CD4-positive, alpha-beta T cell (primary cell): Measurements from ENCODE around the gene CEBPE. TPM values are rescaled to one million over a fixed set of nuclear protein-coding genes. Genes with fewer than 3 reads are reported as not detected.

Experiments used
- ATAC-seq: fragments of 200-7000 bp; cut with Tn5 transposase; one replicate; pipeline ENCODE4 v1.10.0; 2022; ENCODE audit warnings: mild to moderate bottlenecking; ENCODE audit not compliant: poor library complexity
- CTCF ChIA-PET: fragments of 350-600 bp; sonication (Branson Sonifier 250); formaldehyde crosslinking; loops from one replicate; lab custom pipeline; 2021; ENCODE audit warnings: antibody characterized with exemption, inconsistent platforms; lab: Charles Lee
- POLR2A ChIA-PET: fragments of 350-600 bp; sonication (Branson Sonifier 250); formaldehyde crosslinking; loops from one replicate; lab custom pipeline; 2021; ENCODE audit warnings: antibody characterized with exemption, inconsistent platforms; lab: Charles Lee
- DNase-seq, 14 experiments: peaks; one replicate each; pipeline ENCODE4 v3.0.0-alpha.2; 2013 to 2020; ENCODE audit warnings: mixed read lengths in 2 of 14
- H3K27ac ChIP-seq, 2 donors: one replicate each; pipeline versions ENCODE4 v1.5.1 to v1.7.0; 2013; ENCODE audit warnings: low read length in 2 of 2, low read depth in 1 of 2, mild to moderate bottlenecking in 1 of 2
- H3K27me3 ChIP-seq, 2 experiments: 1 replicate in 1 of 2; 2 replicates in 1 of 2; pipeline versions ENCODE4 v1.6.1 to v1.7.0; 2013; ENCODE audit warnings: low read length in 2 of 2, control low read depth in 1 of 2, mild to moderate bottlenecking in 1 of 2, moderate library complexity in 1 of 2; ENCODE audit not compliant: insufficient read depth in 2 of 2, control insufficient read depth in 1 of 2
- H3K36me3 ChIP-seq: one replicate; pipeline ENCODE4 v1.6.1; 2013; ENCODE audit warnings: low read length, control low read depth; ENCODE audit not compliant: insufficient read depth
- H3K4me1 ChIP-seq: one replicate; pipeline ENCODE4 v1.6.1; 2013; ENCODE audit warnings: low read length, control low read depth; ENCODE audit not compliant: insufficient read depth
- H3K4me3 ChIP-seq: one replicate; pipeline ENCODE4 v1.5.1; 2013; ENCODE audit warnings: mild to moderate bottlenecking, low read length, moderate library complexity
- H3K9me3 ChIP-seq, 2 experiments: 1 replicate in 1 of 2; 2 replicates in 1 of 2; pipeline versions ENCODE4 v1.6.1 to v1.7.0; 2013; ENCODE audit warnings: low read length in 2 of 2, mild to moderate bottlenecking in 2 of 2, control low read depth in 1 of 2, moderate library complexity in 1 of 2; ENCODE audit not compliant: control insufficient read depth in 1 of 2, insufficient read depth in 1 of 2
- H3K27ac Mint-ChIP-seq: one replicate; pipeline ENCODE4 v1.8.0; 2020; ENCODE audit warnings: mixed read lengths
- H3K27me3 Mint-ChIP-seq: one replicate; pipeline ENCODE4 v1.8.0; 2021; ENCODE audit warnings: mixed read lengths
- H3K36me3 Mint-ChIP-seq: one replicate; pipeline ENCODE4 v1.8.0; 2021; ENCODE audit warnings: low read depth, mixed read lengths
- H3K4me1 Mint-ChIP-seq: one replicate; pipeline ENCODE4 v1.8.0; 2021; ENCODE audit warnings: low read depth, mixed read lengths
- H3K4me3 Mint-ChIP-seq: one replicate; pipeline ENCODE4 v1.8.0; 2020; ENCODE audit warnings: mild to moderate bottlenecking, mixed read lengths
- H3K9me3 Mint-ChIP-seq: one replicate; pipeline ENCODE4 v1.8.0; 2020; ENCODE audit warnings: mixed read lengths
- CTCF ChIP-seq: fragments of 200-600 bp; IDR thresholded peaks from one replicate; pipeline ENCODE4 v1.8.0; 2022; ENCODE audit warnings: antibody characterized with exemption, mild to moderate bottlenecking
- intact Hi-C, 2 experiments: fragments of 100-400 bp; cut with DNase I in 1 of 2; cut with micrococcal nuclease in 1 of 2; formaldehyde crosslinking; loops; one replicate each; pipeline versions ENCODE4 v1.15.1 to v1.9.0; 2023 to 2025; cut with DNase I, micrococcal nuclease
- total RNA-seq, 174 experiments: library from RNA in 2 of 174; stranded (reverse) in 2 of 174; gene quantifications; one replicate each; pipeline ENCODE4 v1.2.3 and lab custom pipeline; 2021 to 2026

The CEBPE gene
- total RNA-seq, 2 experiments from 2014 or later = not detected

- ChIA-PET POLR2A (no interaction called here), CTCF (no interaction called here)
Measured at GRCh38 chr14:23106747-23107045, 12.4 kb downstream of the CEBPE start.

DNA sequence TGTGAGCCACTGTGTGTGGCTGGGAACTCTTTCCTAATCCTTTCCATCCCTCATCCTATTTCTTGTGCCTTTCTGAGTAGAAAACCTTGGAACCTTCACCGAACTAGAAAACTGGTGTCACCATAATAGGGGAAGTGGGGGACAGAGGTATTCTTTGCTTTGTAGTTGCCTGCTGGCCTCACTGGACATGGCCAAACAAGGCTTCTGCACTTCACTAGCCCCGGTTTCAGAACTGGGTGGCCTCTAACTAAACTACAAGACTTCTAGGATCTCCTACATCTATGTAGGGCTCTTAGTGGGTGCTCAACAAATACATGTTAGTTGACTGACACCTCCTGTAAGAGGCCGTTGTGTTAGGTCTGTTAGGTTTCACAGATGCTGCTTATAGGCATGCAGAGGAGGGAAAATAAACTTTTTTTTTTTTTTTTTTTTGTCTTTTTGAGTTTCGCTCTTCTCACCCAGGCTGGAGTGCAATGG, 13.7 kb downstream of the CEBPE start:
- TF ChIP-seq CTCF = no peak
- Mint-ChIP-seq H3K36me3 (peaks cover 2% of the 10 kb centered on the region), H3K27me3 (no peaks in the 10 kb centered on the region), H3K27ac (no peak overlapping the region), H3K4me3 (no peak overlapping the region), H3K9me3 (no peaks in the 10 kb centered on the region), H3K4me1 (peaks cover 6% of the 10 kb centered on the region)
- intact Hi-C loops = no loop called here
- ATAC-seq (no peak), DNase-seq (no peak)
- Histone ChIP-seq H3K4me3 (no peak overlapping the region), H3K27ac (no peak overlapping the region), H3K4me1 (no peaks in the 10 kb centered on the region), H3K36me3 (no peaks in the 10 kb centered on the region), H3K9me3 (no peaks in the 10 kb centered on the region), H3K27me3 (peaks cover under 1 to 5% of the 10 kb centered on the region in 2 experiments)
- ChIA-PET CTCF (interaction anchor here (0.7 kb wide), 1 partner anchor 15 kb away, joined by 3 read pairs; no protein-coding TSS in a partner anchor), POLR2A (no interaction called here)

More at GRCh38 chr14:23106747-23107045, 12.4 kb downstream of the CEBPE start:
- Histone ChIP-seq H3K27me3 (peaks cover 4 to 5% of the 10 kb centered on the region in 2 experiments), H3K4me1 (no peaks in the 10 kb centered on the region), H3K9me3 (no peaks in the 10 kb centered on the region), H3K36me3 (no peaks in the 10 kb centered on the region), H3K27ac (no peak overlapping the region), H3K4me3 (no peak overlapping the region)
- DNase-seq (no peak), ATAC-seq (no peak)
- no peak overlapping the region for H3K4me3 Mint-ChIP-seq
- no peaks in the 10 kb centered on the region for H3K36me3 Mint-ChIP-seq
- TF ChIP-seq CTCF = no peak
- no peaks in the 10 kb centered on the region for H3K4me1 Mint-ChIP-seq
- H3K27me3 Mint-ChIP-seq = no peaks in the 10 kb centered on the region
- no peaks in the 10 kb centered on the region for H3K9me3 Mint-ChIP-seq
- no peak overlapping the region for H3K27ac Mint-ChIP-seq
- intact Hi-C loops = no loop called here

- no peaks in the 10 kb centered on the region for H3K4me1 ChIP-seq
- no peaks in the 10 kb centered on the region for H3K9me3 Mint-ChIP-seq
- no peaks in the 10 kb centered on the region for H3K36me3 ChIP-seq
- H3K27ac Mint-ChIP-seq = no peak within 1 kb of the TSS
- intact Hi-C loops = no loop called here
- H3K9me3 ChIP-seq = no peaks in the 10 kb centered on the region
- no peaks in the 10 kb centered on the region for H3K27me3 ChIP-seq
- no peaks in the 10 kb centered on the region for H3K27me3 Mint-ChIP-seq
- TF ChIP-seq CTCF = no peak
- POLR2A ChIA-PET = no interaction called here
- H3K4me3 ChIP-seq = no peak within 1 kb of the TSS
- no peak within 1 kb of the TSS for H3K27ac ChIP-seq
- DNase-seq = no peak
- H3K36me3 Mint-ChIP-seq = peaks cover 4% of the 10 kb centered on the region
- no peak within 1 kb of the TSS for H3K4me3 Mint-ChIP-seq
- no peak for ATAC-seq
- peaks cover 8% of the 10 kb centered on the region for H3K4me1 Mint-ChIP-seq
- CTCF ChIA-PET = interaction anchor here (1.5 kb wide), 1 partner anchor 36 kb away, joined by 4 read pairs; no protein-coding TSS in a partner anchor
Measured at GRCh38 chr14:23104591-23105347, 14.3 kb downstream of the CEBPE start, which contains the start of gene CIROP. CIROP (minus strand) TSS chr14:23104989; CDS start chr14:23104920, 69 bp downstream.
